Bronchial smooth muscle cell (primary cell): ENCODE measurements around the gene FRMPD2. TPM values are rescaled to one million over a fixed set of nuclear protein-coding genes. Genes with fewer than 3 reads are reported as not detected.

Experiments
- total RNA-seq: library from RNA; depleted of rRNA; stranded (reverse); fragments of >200 nt; gene quantifications from 2 replicates; pipeline ENCODE4 v1.2.1, GENCODE V29; 2014

Gene FRMPD2
- total RNA-seq = under 0.01 TPM in 1 of 2 replicates, not detected in the other

GRCh38 chr10:48274636-48275035 is at the start of gene FRMPD2:
Gene FRMPD2, minus strand, starts transcription at chr10:48274696. Its CDS starts 129 bp downstream, at chr10:48274567.

GRCh38 chr10:48306265-48306869 is 31.9 kb upstream of the FRMPD2 start, which contains the start of gene MAPK8:
Gene MAPK8, plus strand, starts transcription at chr10:48306677. Its CDS starts 94,984 bp downstream, at chr10:48401661.

Other genes starting within 250 kb of the FRMPD2 start
- gene MAPK8, start 32.0 kb upstream of the FRMPD2 start, total RNA-seq = 19.4 and 24.0 TPM in 2 replicates